HepG2 (cell line): Measurements from ENCODE around the gene LAMB4. TPM values are rescaled to one million over a fixed set of nuclear protein-coding genes. Genes with fewer than 3 reads are reported as not detected.

ENCODE experiments used
- ELF1 ChIP-seq: sonication (generic); formaldehyde crosslinking; IDR thresholded peaks from 2 replicates; pipeline ENCODE4 v1.4.0; 2020; ENCODE audit warnings: missing genetic modification reagents
- HDAC1 ChIP-seq: sonication (generic); formaldehyde crosslinking; IDR thresholded peaks from 2 replicates; pipeline ENCODE4 v1.5.1; 2020; ENCODE audit warnings: mild to moderate bottlenecking, missing genetic modification reagents
- NFRKB ChIP-seq: fragments of 450-650 bp; IDR thresholded peaks from 2 replicates; pipeline ENCODE4 v1.6.1; 2017
- NKX3-1 ChIP-seq: sonication (generic); formaldehyde crosslinking; IDR thresholded peaks from 2 replicates; pipeline ENCODE4 v1.5.0; 2020; ENCODE audit warnings: missing genetic modification reagents
- NONO ChIP-seq, 2 experiments: fragments of 450-650 bp in 1 of 2; sonication (generic) in 1 of 2; formaldehyde crosslinking in 1 of 2; IDR thresholded peaks in 1 of 2; conservative IDR thresholded peaks in 1 of 2; 2 replicates each; pipeline versions ENCODE4 v1.6.1 to v1.8.0; 2017 to 2022; ENCODE audit warnings: mild to moderate bottlenecking in 1 of 2, missing genetic modification reagents in 1 of 2, moderate library complexity in 1 of 2
- PHF21A ChIP-seq: sonication (generic); formaldehyde crosslinking; IDR thresholded peaks from 2 replicates; pipeline ENCODE4 v1.5.0; 2020; ENCODE audit warnings: mild to moderate bottlenecking, missing genetic modification reagents
- SNAI1 ChIP-seq: sonication (generic); formaldehyde crosslinking; IDR thresholded peaks from 2 replicates; pipeline ENCODE4 v1.5.0; 2020; ENCODE audit warnings: mild to moderate bottlenecking, missing genetic modification reagents, borderline replicate concordance
- YEATS4 ChIP-seq: sonication (generic); formaldehyde crosslinking; IDR thresholded peaks from 2 replicates; pipeline ENCODE4 v1.4.0; 2020; ENCODE audit warnings: missing genetic modification reagents, borderline replicate concordance
- ZMYM4 ChIP-seq: sonication (generic); formaldehyde crosslinking; IDR thresholded peaks from 2 replicates; pipeline ENCODE4 v1.8.1; 2023; ENCODE audit warnings: mild to moderate bottlenecking, missing genetic modification reagents
- ZNF343 ChIP-seq: sonication (generic); formaldehyde crosslinking; IDR thresholded peaks from 2 replicates; pipeline ENCODE4 v1.4.0; 2020; ENCODE audit warnings: mild to moderate bottlenecking, missing genetic modification reagents
- ZNF556 ChIP-seq: sonication (generic); formaldehyde crosslinking; IDR thresholded peaks from 2 replicates; pipeline ENCODE4 v1.4.0; 2020; ENCODE audit warnings: mild to moderate bottlenecking, missing genetic modification reagents, borderline replicate concordance
- ZNF569 ChIP-seq: sonication (generic); formaldehyde crosslinking; IDR thresholded peaks from 2 replicates; pipeline ENCODE4 v1.5.0; 2020; ENCODE audit warnings: mild to moderate bottlenecking, missing genetic modification reagents, moderate library complexity, borderline replicate concordance
- ZNF790 ChIP-seq: sonication (generic); formaldehyde crosslinking; IDR thresholded peaks from 2 replicates; pipeline ENCODE4 v1.8.0; 2022; ENCODE audit warnings: missing genetic modification reagents, mild to moderate bottlenecking, borderline replicate concordance
- polyA plus RNA-seq, 8 experiments: library from polyadenylated mRNA; depleted of rRNA in 3 of 8; stranded (reverse) in 7 of 8; unstranded in 1 of 8; fragments of >200 nt; fragmentation: Illumina TruSeq in 4 of 8; extraction: Trizol in 4 of 8; gene quantifications; 2 replicates each; pipeline versions ENCODE4 v1.2.1 to v1.2.3, GENCODE V29; 2011 to 2016; ENCODE audit warnings: low read depth in 4 of 8, missing spikeins in 1 of 8, mixed read lengths in 1 of 8; ENCODE audit not compliant: insufficient read depth in 1 of 8
- total RNA-seq, 5 experiments: library from RNA; depleted of rRNA; stranded (reverse); fragments of >200 nt; fragmentation: Illumina TruSeq; extraction: Trizol; gene quantifications; 2 replicates each; pipeline ENCODE4 v1.2.3, GENCODE V29; 2016; ENCODE audit warnings: low read depth in 1 of 5
- TF ChIP-seq, protein P1 (sequence below): IDR thresholded peaks from 2 replicates; pipeline ENCODE4 v1.6.1; 2012; ENCODE audit warnings: inconsistent platforms
- TF ChIP-seq, protein P2 (sequence below): sonication (generic); formaldehyde crosslinking; IDR thresholded peaks from 2 replicates; pipeline ENCODE4 v1.5.1; 2020; ENCODE audit warnings: mild to moderate bottlenecking, missing genetic modification reagents, moderate library complexity
- TF ChIP-seq, protein P3 (sequence below): sonication (generic); formaldehyde crosslinking; IDR thresholded peaks from 2 replicates; pipeline ENCODE4 v1.5.0; 2020; ENCODE audit warnings: missing genetic modification reagents
- TF ChIP-seq, protein P4 (sequence below), 2 experiments: IDR thresholded peaks; 2 replicates each; pipeline ENCODE4 v1.6.1; 2011 to 2012; ENCODE audit warnings: low read length in 2 of 2, borderline replicate concordance in 1 of 2, low read depth in 1 of 2, mild to moderate bottlenecking in 1 of 2, moderate library complexity in 1 of 2

LAMB4 gene
- total and polyA plus RNA-seq, 2 of the 13 experiments (the other 11 are each of a cell fraction or from before 2014, with no cell fraction given): 0.05 TPM; not detected in 1

DNA sequence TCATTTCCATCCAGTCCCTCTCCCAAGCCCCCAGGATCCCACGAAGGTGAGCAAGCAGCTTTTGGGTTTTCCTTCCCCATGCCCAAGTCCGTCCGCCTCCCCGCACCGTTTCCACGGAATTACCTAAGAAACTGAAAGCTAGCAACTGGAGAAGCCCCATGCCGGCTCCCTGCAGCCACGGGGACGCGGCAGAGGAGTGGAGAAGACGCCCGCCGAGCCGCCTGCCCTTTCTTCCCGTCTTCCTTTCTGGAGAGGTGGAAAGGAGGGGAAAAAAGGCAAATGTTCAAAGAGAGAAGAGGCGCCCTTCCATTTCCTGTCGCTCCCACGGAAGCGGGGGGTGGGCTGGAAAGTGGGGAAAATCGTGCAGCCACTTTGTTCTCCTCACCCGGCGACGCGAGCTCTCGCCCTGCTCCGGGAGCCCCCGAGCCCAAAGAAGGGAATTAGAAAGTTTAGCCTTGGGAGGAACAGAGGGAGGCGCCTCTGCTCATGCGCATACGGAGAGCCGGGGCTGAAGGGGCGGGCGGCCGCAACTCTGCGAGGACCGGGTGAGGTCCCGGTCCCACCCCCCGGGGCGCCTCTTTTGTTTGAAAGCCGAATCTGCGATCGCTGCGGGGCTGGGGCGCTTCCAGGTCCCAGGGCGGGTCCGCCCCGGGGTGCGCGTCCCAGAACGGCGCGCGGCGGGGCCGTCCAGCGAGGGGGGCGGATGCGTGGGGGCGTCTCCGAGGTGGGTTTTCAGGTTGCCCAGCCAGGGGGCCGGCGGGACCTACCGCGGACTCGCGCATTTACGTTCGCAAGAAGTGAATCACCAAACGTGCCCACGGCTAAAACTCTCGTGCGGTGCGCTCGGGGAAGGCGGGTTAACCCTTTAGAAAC is 127.2 kb downstream of the LAMB4 start, which contains the start of gene LAMB1 (continued):
- TF ChIP-seq HDAC1 (CRISPR knock-in tag) (peak; percentile 59), PHF21A (CRISPR knock-in tag) (peak; percentile 51), ZNF343 (peak; percentile 26; the same call in 1 of the 2 replicates), ELF1 (CRISPR knock-in tag) (no peak), NKX3-1 (CRISPR knock-in tag) (0 out of 2 replicates have a peak, but pooled peaks have one; percentile 38), ZNF556 (CRISPR knock-in tag) (no peak; the same call in 1 of the 2 replicates), ZMYM4 (CRISPR knock-in tag) (peak; percentile 24; the same call in 1 of the 2 replicates), ZNF790 (no peak), NONO (IDR thresholded peaks at IDR 0.05) (no peak), NONO (CRISPR knock-in tag; conservative IDR thresholded peaks at IDR 0.05) (0 out of 2 replicates have a peak, but pooled peaks have one; percentile 19), SNAI1 (CRISPR knock-in tag) (0 out of 2 replicates have a peak, but pooled peaks have one; percentile 47), ZNF569 (CRISPR knock-in tag) (no peak; the same call in 1 of the 2 replicates), NFRKB (no peak), YEATS4 (peak; percentile 23; the same call in 1 of the 2 replicates)
- TF ChIP-seq, protein P1, sequence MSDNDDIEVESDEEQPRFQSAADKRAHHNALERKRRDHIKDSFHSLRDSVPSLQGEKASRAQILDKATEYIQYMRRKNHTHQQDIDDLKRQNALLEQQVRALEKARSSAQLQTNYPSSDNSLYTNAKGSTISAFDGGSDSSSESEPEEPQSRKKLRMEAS: 0 out of 2 replicates have a peak, but pooled peaks have one; percentile 5
- TF ChIP-seq, protein P2, sequence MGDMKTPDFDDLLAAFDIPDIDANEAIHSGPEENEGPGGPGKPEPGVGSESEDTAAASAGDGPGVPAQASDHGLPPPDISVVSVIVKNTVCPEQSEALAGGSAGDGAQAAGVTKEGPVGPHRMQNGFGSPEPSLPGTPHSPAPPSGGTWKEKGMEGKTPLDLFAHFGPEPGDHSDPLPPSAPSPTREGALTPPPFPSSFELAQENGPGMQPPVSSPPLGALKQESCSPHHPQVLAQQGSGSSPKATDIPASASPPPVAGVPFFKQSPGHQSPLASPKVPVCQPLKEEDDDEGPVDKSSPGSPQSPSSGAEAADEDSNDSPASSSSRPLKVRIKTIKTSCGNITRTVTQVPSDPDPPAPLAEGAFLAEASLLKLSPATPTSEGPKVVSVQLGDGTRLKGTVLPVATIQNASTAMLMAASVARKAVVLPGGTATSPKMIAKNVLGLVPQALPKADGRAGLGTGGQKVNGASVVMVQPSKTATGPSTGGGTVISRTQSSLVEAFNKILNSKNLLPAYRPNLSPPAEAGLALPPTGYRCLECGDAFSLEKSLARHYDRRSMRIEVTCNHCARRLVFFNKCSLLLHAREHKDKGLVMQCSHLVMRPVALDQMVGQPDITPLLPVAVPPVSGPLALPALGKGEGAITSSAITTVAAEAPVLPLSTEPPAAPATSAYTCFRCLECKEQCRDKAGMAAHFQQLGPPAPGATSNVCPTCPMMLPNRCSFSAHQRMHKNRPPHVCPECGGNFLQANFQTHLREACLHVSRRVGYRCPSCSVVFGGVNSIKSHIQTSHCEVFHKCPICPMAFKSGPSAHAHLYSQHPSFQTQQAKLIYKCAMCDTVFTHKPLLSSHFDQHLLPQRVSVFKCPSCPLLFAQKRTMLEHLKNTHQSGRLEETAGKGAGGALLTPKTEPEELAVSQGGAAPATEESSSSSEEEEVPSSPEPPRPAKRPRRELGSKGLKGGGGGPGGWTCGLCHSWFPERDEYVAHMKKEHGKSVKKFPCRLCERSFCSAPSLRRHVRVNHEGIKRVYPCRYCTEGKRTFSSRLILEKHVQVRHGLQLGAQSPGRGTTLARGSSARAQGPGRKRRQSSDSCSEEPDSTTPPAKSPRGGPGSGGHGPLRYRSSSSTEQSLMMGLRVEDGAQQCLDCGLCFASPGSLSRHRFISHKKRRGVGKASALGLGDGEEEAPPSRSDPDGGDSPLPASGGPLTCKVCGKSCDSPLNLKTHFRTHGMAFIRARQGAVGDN: peak; percentile 71
- TF ChIP-seq, protein P3, sequence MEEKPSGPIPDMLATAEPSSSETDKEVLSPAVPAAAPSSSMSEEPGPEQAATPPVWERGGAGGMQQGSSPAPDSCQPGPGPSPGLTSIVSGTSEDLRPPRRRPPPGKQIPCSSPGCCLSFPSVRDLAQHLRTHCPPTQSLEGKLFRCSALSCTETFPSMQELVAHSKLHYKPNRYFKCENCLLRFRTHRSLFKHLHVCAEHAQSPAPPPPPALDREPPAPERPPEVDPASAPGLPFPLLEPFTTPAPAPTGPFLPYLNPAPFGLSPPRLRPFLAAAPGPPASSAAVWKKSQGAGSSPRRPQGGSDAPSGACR (CRISPR knock-in tag): peak; percentile 28; the same call in 1 of the 2 replicates
- TF ChIP-seq, protein P4, sequence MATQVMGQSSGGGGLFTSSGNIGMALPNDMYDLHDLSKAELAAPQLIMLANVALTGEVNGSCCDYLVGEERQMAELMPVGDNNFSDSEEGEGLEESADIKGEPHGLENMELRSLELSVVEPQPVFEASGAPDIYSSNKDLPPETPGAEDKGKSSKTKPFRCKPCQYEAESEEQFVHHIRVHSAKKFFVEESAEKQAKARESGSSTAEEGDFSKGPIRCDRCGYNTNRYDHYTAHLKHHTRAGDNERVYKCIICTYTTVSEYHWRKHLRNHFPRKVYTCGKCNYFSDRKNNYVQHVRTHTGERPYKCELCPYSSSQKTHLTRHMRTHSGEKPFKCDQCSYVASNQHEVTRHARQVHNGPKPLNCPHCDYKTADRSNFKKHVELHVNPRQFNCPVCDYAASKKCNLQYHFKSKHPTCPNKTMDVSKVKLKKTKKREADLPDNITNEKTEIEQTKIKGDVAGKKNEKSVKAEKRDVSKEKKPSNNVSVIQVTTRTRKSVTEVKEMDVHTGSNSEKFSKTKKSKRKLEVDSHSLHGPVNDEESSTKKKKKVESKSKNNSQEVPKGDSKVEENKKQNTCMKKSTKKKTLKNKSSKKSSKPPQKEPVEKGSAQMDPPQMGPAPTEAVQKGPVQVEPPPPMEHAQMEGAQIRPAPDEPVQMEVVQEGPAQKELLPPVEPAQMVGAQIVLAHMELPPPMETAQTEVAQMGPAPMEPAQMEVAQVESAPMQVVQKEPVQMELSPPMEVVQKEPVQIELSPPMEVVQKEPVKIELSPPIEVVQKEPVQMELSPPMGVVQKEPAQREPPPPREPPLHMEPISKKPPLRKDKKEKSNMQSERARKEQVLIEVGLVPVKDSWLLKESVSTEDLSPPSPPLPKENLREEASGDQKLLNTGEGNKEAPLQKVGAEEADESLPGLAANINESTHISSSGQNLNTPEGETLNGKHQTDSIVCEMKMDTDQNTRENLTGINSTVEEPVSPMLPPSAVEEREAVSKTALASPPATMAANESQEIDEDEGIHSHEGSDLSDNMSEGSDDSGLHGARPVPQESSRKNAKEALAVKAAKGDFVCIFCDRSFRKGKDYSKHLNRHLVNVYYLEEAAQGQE (IDR thresholded peaks at IDR 0.05; ENCODE audit: borderline replicate concordance in 1 of 2, low read depth in 1 of 2, low read length in 2 of 2): 0 out of 4 replicates have a peak, but pooled peaks of 1 of the 2 experiments have one; percentile 20
